Loucy (cell line): ENCODE measurements around the gene PYCR2.

ENCODE experiments used
- CTCF ChIP-seq: fragments of 200-600 bp; sonication (generic); conservative IDR thresholded peaks from 2 replicates; pipeline ENCODE4 v1.5.1; 2014; ENCODE audit warnings: mild to moderate bottlenecking, antibody characterized with exemption, low read length
- EZH2phosphoT487 ChIP-seq: fragments of 200-600 bp; IDR thresholded peaks from 2 replicates; pipeline ENCODE4 v1.6.1; 2018; ENCODE audit warnings: antibody characterized with exemption, mild to moderate bottlenecking, moderate library complexity, borderline replicate concordance

GRCh38 chr1:225945564-225945963, 21.5 kb upstream of the PYCR2 start:
- TF ChIP-seq CTCF (no peak), EZH2phosphoT487 (no peak)
